ENCODE data around the gene C1orf21.

- TF ChIP-seq POLR2AphosphoS5 (IDR thresholded peaks at IDR 0.05; ENCODE audit: insufficient read depth, low read depth, low read length) (no peak), POLR2A (IDR thresholded peaks at IDR 0.05; ENCODE audit: low read depth, low read length) (no peak), MYC (IDR thresholded peaks at IDR 0.05; ENCODE audit: low read depth, low read length) (no peak)
Measured at GRCh38 chr1:184352776-184353175, 34.1 kb upstream of the C1orf21 start.
